WTC11 (cell line): ENCODE measurements around the gene RABEPK. TPM values are rescaled to one million over a fixed set of nuclear protein-coding genes. Genes with fewer than 3 reads are reported as not detected.

Source experiments
- ATAC-seq: fragments of 200-7000 bp; cut with Tn5 transposase; 2 replicates; pipeline ENCODE4 v1.10.0; 2021; ENCODE audit warnings: mild to moderate bottlenecking, moderate library complexity
- CTCF ChIA-PET: fragments of 300-600 bp; sonication (Branson Sonifier 250); formaldehyde crosslinking; loops from one replicate; lab custom pipeline; 2021; ENCODE audit warnings: antibody characterized with exemption; lab: Charles Lee
- POLR2A ChIA-PET: fragments of 350-600 bp; sonication (Branson Sonifier 250); formaldehyde crosslinking; loops from one replicate; lab custom pipeline; 2021; ENCODE audit warnings: antibody characterized with exemption; lab: Charles Lee
- DNase-seq: peaks from one replicate; pipeline ENCODE4 v3.0.0; 2021; ENCODE audit warnings: low spot score
- H3K27ac Mint-ChIP-seq: 2 replicates; pipeline ENCODE4 v1.8.0; 2021; ENCODE audit warnings: mixed read lengths
- H3K27me3 Mint-ChIP-seq: 2 replicates; pipeline ENCODE4 v1.8.0; 2021; ENCODE audit warnings: low read depth, mild to moderate bottlenecking, moderate library complexity, mixed read lengths
- H3K36me3 Mint-ChIP-seq: 2 replicates; pipeline ENCODE4 v1.8.0; 2021; ENCODE audit warnings: mixed read lengths
- H3K4me1 Mint-ChIP-seq: 2 replicates; pipeline ENCODE4 v1.8.0; 2022; ENCODE audit warnings: mixed read lengths
- H3K4me3 Mint-ChIP-seq: 2 replicates; pipeline ENCODE4 v1.8.0; 2021; ENCODE audit warnings: mild to moderate bottlenecking, moderate library complexity, mixed read lengths
- H3K9me3 Mint-ChIP-seq: 2 replicates; pipeline ENCODE4 v1.8.0; 2021; ENCODE audit warnings: mixed read lengths
- AFF4 ChIP-seq: sonication (generic); formaldehyde crosslinking; IDR thresholded peaks from 2 replicates; pipeline ENCODE4 v1.8.1; 2023; ENCODE audit warnings: mild to moderate bottlenecking, missing genetic modification reagents, borderline replicate concordance
- ATF1 ChIP-seq: sonication (generic); formaldehyde crosslinking; IDR thresholded peaks from 2 replicates; pipeline ENCODE4 v1.8.1; 2023; ENCODE audit warnings: mild to moderate bottlenecking, moderate library complexity, missing genetic modification reagents
- ATF3 ChIP-seq: sonication (generic); formaldehyde crosslinking; conservative IDR thresholded peaks from 2 replicates; pipeline ENCODE4 v1.8.1; 2022; ENCODE audit warnings: mild to moderate bottlenecking, missing genetic modification reagents
- CBFB ChIP-seq: sonication (generic); formaldehyde crosslinking; IDR thresholded peaks from 2 replicates; pipeline ENCODE4 v1.8.1; 2022; ENCODE audit warnings: mild to moderate bottlenecking, low read depth, missing genetic modification reagents
- CTCF ChIP-seq: fragments of 200-600 bp; IDR thresholded peaks from 2 replicates; pipeline ENCODE4 v1.8.0; 2022; ENCODE audit warnings: antibody characterized with exemption
- GRHL2 ChIP-seq: fragments of 250-450 bp; sonication (Bioruptor Pico); IDR thresholded peaks from 2 replicates; pipeline ENCODE4 v1.8.0; 2022; ENCODE audit warnings: mild to moderate bottlenecking, moderate library complexity; ENCODE audit not compliant: insufficient replicate concordance, severe bottlenecking
- HMGA2 ChIP-seq: fragments of 250-450 bp; sonication (Bioruptor Pico); IDR thresholded peaks from 2 replicates; pipeline ENCODE4 v1.4.0; 2021; ENCODE audit warnings: mild to moderate bottlenecking, moderate library complexity
- HMGXB4 ChIP-seq: sonication (generic); formaldehyde crosslinking; IDR thresholded peaks from 2 replicates; pipeline ENCODE4 v1.8.1; 2023; ENCODE audit warnings: mild to moderate bottlenecking, moderate library complexity, missing genetic modification reagents
- KAT7 ChIP-seq: sonication (generic); formaldehyde crosslinking; IDR thresholded peaks from 2 replicates; pipeline ENCODE4 v1.8.1; 2023; ENCODE audit warnings: missing genetic modification reagents, mild to moderate bottlenecking, borderline replicate concordance
- MXD4 ChIP-seq: fragments of 250-450 bp; sonication (Bioruptor Pico); IDR thresholded peaks from 2 replicates; pipeline ENCODE4 v1.8.0; 2021; ENCODE audit warnings: mild to moderate bottlenecking, moderate library complexity, borderline replicate concordance
- MYBL2 ChIP-seq: sonication (generic); formaldehyde crosslinking; IDR thresholded peaks from 2 replicates; pipeline ENCODE4 v1.8.1; 2023; ENCODE audit warnings: mild to moderate bottlenecking, moderate library complexity, missing genetic modification reagents
- NFE2L1 ChIP-seq: sonication (generic); formaldehyde crosslinking; IDR thresholded peaks from 2 replicates; pipeline ENCODE4 v1.8.1; 2023; ENCODE audit warnings: missing genetic modification reagents
- NFYB ChIP-seq: sonication (generic); formaldehyde crosslinking; conservative IDR thresholded peaks from 2 replicates; pipeline ENCODE4 v1.8.0; 2022; ENCODE audit warnings: low read depth, missing genetic modification reagents
- NR2C2 ChIP-seq: sonication (generic); formaldehyde crosslinking; IDR thresholded peaks from 2 replicates; pipeline ENCODE4 v1.8.0; 2022; ENCODE audit warnings: mild to moderate bottlenecking, missing genetic modification reagents
- NR3C1 ChIP-seq: sonication (generic); formaldehyde crosslinking; conservative IDR thresholded peaks from 2 replicates; pipeline ENCODE4 v1.8.1; 2023; ENCODE audit warnings: low read depth, mild to moderate bottlenecking, missing genetic modification reagents
- PREB ChIP-seq: sonication (generic); formaldehyde crosslinking; IDR thresholded peaks from 2 replicates; pipeline ENCODE4 v1.8.1; 2022; ENCODE audit warnings: mild to moderate bottlenecking, missing genetic modification reagents, moderate library complexity, borderline replicate concordance
- PRRX2 ChIP-seq: fragments of 250-450 bp; sonication (Bioruptor Pico); IDR thresholded peaks from 2 replicates; pipeline ENCODE4 v1.8.0; 2021; ENCODE audit warnings: mild to moderate bottlenecking
- ZBTB43 ChIP-seq: sonication (generic); formaldehyde crosslinking; IDR thresholded peaks from 2 replicates; pipeline ENCODE4 v1.8.1; 2023; ENCODE audit warnings: mild to moderate bottlenecking, missing genetic modification reagents
- ZNF263 ChIP-seq: sonication (generic); formaldehyde crosslinking; IDR thresholded peaks from 2 replicates; pipeline ENCODE4 v1.8.1; 2022; ENCODE audit warnings: low read depth, mild to moderate bottlenecking, moderate library complexity, missing genetic modification reagents
- ZNF416 ChIP-seq: fragments of 250-450 bp; sonication (Bioruptor Pico); IDR thresholded peaks from 2 replicates; pipeline ENCODE4 v1.9.0; 2021; ENCODE audit warnings: mild to moderate bottlenecking, inconsistent platforms
- ZNF425 ChIP-seq: fragments of 250-450 bp; sonication (Bioruptor Pico); conservative IDR thresholded peaks from 2 replicates; pipeline ENCODE4 v1.9.0; 2021; ENCODE audit warnings: mild to moderate bottlenecking
- total RNA-seq: library from RNA; stranded (reverse); gene quantifications from 3 replicates; pipeline ENCODE4 v1.2.3, GENCODE V29; 2021

RABEPK gene
- total RNA-seq, 1 experiment from 2014 or later, result 25.5 TPM

GRCh38 chr9:125204477-125204876 lies 4.1 kb downstream of the RABEPK start (continued):
- TF ChIP-seq AFF4 (CRISPR knock-in tag), result no peak
- TF ChIP-seq CBFB (CRISPR knock-in tag), result no peak
- no peak for TF ChIP-seq HMGXB4 (CRISPR knock-in tag)
- no peak for TF ChIP-seq NR3C1 (CRISPR knock-in tag)
- TF ChIP-seq CTCF, result no peak

- no peaks in the 10 kb centered on the region for H3K27me3 Mint-ChIP-seq
- H3K27ac Mint-ChIP-seq, result no peak overlapping the region
- CTCF ChIA-PET, result no interaction called here
- H3K36me3 Mint-ChIP-seq, result peaks cover 37% of the 10 kb centered on the region
- ATAC-seq (no peak), DNase-seq (no peak)
- H3K9me3 Mint-ChIP-seq, result no peaks in the 10 kb centered on the region
- H3K4me1 Mint-ChIP-seq, result no peaks in the 10 kb centered on the region
- TF ChIP-seq KAT7 (CRISPR knock-in tag) (no peak), HMGA2 (CRISPR knock-in tag) (no peak), MYBL2 (no peak), ATF1 (CRISPR knock-in tag) (no peak), PRRX2 (CRISPR knock-in tag) (no peak), NR2C2 (CRISPR knock-in tag) (no peak), ATF3 (CRISPR knock-in tag) (no peak), ZNF416 (CRISPR knock-in tag) (no peak), NFYB (CRISPR knock-in tag) (no peak), GRHL2 (CRISPR knock-in tag) (no peak), PREB (CRISPR knock-in tag) (no peak), CTCF (no peak), NFE2L1 (CRISPR knock-in tag) (no peak), ZNF425 (CRISPR knock-in tag) (no peak), ZBTB43 (CRISPR knock-in tag) (no peak), MXD4 (CRISPR knock-in tag) (no peak), ZNF263 (no peak)
- POLR2A ChIA-PET, result no interaction called here
- H3K4me3 Mint-ChIP-seq, result no peak overlapping the region
Measured at GRCh38 chr9:125214186-125214585, 13.8 kb downstream of the RABEPK start.
